ENCODE data around the gene DNASE2B.

Gene DNASE2B

DNA sequence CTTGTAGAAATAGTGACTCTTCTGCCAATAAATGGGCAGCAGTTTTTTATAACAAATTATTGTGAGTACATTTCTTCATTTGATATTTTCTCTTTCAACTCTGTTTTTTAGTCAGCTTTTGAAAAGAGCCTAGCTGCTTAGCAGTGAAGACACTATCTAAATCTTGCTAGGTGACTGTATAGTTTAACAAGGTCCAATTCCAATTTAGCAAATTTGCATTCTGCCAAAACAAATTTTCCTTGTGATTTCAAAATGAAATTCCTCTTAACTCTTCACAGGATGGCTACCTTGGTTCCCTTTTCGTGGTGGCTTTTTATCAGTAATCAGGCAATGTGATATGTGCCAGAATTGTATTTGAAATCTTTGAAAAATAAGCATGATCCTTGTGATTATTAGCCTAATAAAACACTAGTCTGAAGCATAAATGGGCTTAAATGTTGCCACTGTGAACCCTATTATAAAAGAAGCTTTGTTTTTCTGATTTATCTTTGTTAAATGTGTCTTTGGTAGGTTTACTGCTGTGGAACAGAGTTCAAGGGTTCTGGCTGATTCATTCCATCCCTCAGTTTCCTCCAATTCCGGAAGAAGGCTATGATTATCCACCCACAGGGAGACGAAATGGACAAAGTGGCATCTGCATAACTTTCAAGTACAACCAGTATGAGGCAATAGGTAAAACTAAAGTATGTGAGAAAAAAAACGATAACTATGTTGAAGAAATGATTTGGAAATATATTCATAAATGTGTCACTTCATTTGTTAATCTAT, 12.2 kb downstream of the DNASE2B start:
- TF ChIP-seq, protein P1, sequence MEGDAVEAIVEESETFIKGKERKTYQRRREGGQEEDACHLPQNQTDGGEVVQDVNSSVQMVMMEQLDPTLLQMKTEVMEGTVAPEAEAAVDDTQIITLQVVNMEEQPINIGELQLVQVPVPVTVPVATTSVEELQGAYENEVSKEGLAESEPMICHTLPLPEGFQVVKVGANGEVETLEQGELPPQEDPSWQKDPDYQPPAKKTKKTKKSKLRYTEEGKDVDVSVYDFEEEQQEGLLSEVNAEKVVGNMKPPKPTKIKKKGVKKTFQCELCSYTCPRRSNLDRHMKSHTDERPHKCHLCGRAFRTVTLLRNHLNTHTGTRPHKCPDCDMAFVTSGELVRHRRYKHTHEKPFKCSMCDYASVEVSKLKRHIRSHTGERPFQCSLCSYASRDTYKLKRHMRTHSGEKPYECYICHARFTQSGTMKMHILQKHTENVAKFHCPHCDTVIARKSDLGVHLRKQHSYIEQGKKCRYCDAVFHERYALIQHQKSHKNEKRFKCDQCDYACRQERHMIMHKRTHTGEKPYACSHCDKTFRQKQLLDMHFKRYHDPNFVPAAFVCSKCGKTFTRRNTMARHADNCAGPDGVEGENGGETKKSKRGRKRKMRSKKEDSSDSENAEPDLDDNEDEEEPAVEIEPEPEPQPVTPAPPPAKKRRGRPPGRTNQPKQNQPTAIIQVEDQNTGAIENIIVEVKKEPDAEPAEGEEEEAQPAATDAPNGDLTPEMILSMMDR (IDR thresholded peaks at IDR 0.05; ENCODE audit: low read depth, low read length, missing control alignments): no peak

DNA sequence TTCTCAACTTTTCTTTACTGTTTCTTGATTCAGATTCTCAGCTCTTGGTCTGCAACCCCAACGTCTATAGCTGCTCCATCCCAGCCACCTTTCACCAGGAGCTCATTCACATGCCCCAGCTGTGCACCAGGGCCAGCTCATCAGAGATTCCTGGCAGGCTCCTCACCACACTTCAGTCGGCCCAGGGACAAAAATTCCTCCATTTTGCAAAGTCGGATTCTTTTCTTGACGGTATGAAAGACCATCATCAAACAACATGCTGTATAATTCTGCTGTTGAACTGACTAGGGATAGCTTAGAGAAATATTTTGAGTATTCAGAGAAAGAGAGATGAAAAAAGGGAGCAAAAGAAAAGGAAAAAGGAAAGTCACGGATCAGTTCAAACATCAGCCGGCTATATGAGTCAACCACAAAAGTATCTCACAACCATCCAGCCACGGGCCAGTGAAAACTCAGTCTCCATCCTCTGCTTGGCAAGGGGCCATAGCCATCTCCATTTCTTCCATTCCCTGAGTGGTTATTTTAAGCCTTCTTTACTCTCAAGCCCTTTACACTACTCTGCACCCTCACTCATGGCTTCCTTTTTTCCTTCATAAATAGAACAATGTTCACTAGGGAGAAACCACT, 14.1 kb downstream of the DNASE2B start:
- no peak for DNase-seq (ENCODE audit: extremely low read depth, low read depth)
- no peak overlapping the region for H3K4me3 ChIP-seq (replicated peaks; ENCODE audit: low read depth, low read length)
- TF ChIP-seq, protein P1 (IDR thresholded peaks at IDR 0.05; ENCODE audit: low read depth, low read length, missing control alignments): no peak

More for the DNA sequence above, 12.2 kb downstream of the DNASE2B start:
- no peak for DNase-seq (ENCODE audit: extremely low read depth, low read depth)
- H3K4me3 ChIP-seq (replicated peaks; ENCODE audit: low read depth, low read length): no peak overlapping the region

DNA sequence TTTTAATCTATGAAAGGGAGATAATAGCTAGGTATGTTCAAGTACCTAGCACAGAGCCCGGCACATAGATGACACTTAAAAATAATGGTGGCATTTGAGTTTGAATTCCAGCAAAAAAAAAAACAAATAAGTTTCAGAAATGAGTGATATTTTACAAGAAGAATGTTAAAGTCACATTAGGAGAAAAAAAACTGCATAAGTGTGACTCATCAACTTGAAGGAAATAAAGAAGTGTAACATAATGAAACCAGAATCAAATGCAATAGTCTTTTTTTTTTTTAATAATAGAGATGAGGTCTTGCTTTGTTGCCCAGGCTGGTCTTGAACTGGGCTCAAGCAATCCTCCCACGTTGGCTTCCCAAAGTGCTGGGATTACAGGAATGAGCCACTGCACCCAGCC, 17.1 kb downstream of the DNASE2B start:
- no peak overlapping the region for H3K4me3 ChIP-seq (replicated peaks; ENCODE audit: low read depth, low read length)
- DNase-seq (ENCODE audit: extremely low read depth, low read depth): no peak
- TF ChIP-seq, protein P1 (IDR thresholded peaks at IDR 0.05; ENCODE audit: low read depth, low read length, missing control alignments): no peak

DNA sequence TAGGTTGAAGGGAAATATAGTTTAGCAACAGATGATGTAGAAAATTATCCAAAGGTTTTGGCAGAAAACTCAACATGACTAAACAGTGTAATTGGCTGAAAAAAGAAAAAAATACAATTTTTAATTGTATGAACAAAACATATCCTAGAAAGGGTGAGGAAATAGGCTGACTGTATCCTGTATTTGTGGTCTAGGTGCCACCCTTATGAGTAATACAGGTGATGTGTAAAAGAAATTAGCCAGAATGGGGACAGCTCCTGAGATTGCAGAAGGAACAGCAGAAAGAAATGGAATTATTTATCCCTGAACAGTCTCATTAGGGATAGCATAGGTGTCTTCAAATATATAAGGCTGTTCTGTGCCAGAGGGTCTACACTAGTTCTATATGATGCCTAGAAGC, 24.6 kb downstream of the DNASE2B start:
- DNase-seq (ENCODE audit: extremely low read depth, low read depth): no peak
- no peak overlapping the region for H3K4me3 ChIP-seq (replicated peaks; ENCODE audit: low read depth, low read length)
- TF ChIP-seq, protein P1 (IDR thresholded peaks at IDR 0.05; ENCODE audit: low read depth, low read length, missing control alignments): no peak

DNA sequence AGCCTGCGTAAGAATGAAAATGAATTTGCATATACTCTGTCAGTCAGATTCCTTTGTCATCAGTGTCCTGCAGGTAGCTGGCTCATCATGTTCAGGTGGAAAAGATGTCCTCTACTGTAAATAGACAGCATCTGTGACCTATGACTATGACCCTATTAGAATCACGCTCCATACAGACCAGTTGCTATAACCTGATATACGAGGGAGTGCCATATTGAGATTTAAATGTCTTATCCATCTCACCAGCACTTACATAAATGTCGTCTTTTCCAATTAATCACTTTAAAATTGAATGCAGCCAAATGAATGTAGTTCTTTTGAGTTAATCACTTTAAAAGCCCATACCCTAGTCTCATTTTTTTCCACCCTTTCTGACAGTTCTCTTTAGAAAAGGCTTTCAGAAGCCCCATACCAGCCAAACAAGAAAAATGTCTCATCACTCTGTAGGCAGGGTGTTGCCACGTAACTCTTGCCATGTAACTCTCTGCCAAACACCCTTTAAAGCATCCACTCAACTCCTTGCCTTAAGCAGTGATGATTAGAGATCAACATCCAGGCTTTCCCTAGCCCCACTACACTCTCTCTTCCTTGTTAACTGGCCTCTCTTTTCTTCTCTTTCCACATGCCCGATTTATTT, 26.3 kb downstream of the DNASE2B start:
- no peak overlapping the region for H3K4me3 ChIP-seq (replicated peaks; ENCODE audit: low read depth, low read length)
- DNase-seq (ENCODE audit: extremely low read depth, low read depth): no peak
- TF ChIP-seq, protein P1 (IDR thresholded peaks at IDR 0.05; ENCODE audit: low read depth, low read length, missing control alignments): no peak

DNA sequence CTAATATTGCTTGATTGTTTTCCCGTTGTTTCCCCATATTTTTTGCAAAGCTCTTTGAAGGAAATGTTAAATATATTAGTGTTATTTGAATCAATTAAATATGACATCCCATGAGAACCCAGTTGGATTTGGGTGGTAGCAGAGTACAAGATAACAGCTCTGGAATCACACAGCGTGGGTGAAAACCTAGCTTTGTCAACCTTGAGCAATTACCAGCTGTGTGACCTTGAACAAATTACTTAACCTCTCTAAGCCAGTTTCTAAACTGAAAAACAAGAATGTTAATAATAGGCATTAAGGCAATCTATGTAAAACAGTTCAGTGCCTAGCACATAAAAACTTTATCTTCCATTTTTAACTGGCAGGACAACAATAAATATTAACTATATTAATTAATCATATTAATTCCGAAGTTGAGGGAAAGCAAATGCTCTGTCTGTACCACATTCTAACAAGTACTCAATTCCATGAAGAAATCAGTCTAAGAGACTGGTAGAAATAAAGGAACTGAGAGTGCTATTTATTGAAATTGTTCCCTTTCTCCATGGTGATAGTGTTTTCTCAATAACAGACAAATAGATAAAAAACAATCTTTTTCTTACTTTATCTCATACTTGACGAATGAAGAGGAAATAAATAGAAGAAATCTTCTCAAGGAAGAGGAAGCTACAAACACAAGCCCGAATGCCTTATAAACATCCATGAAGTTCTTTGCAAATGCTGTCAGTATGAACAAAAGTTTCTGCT, 27.0 kb downstream of the DNASE2B start:
- DNase-seq (ENCODE audit: extremely low read depth, low read depth): no peak
- TF ChIP-seq, protein P1 (IDR thresholded peaks at IDR 0.05; ENCODE audit: low read depth, low read length, missing control alignments): no peak
- no peak overlapping the region for H3K4me3 ChIP-seq (replicated peaks; ENCODE audit: low read depth, low read length)
